Endothelial cell of umbilical vein (primary cell): Measurements from ENCODE around the gene DMRTB1. TPM values are rescaled to one million over a fixed set of nuclear protein-coding genes. Genes with fewer than 3 reads are reported as not detected.

ENCODE experiments used
- BruUV-seq: library from RNA; stranded (reverse); fragments of 400-500 nt; replicated peaks from 2 replicates; lab custom pipeline; 2021; lab: Mats Ljungman, UMichigan
- CTCF ChIA-PET: fragments of 300-600, 350-600 bp; sonication (Branson Sonifier 250); formaldehyde crosslinking; loops from one replicate; lab custom pipeline; 2021; ENCODE audit warnings: antibody characterized with exemption, inconsistent platforms; lab: Charles Lee
- POLR2A ChIA-PET: fragments of 300-600, 350-600 bp; sonication (Branson Sonifier 250); formaldehyde crosslinking; loops from one replicate; lab custom pipeline; 2021; ENCODE audit warnings: antibody characterized with exemption, inconsistent platforms; lab: Charles Lee
- DNase-seq: peaks from one replicate; pipeline ENCODE4 v3.0.0-alpha.2; 2011; ENCODE audit warnings: low read depth, low spot score
- FAIRE-seq: peaks from 2 replicates; lab custom pipeline; 2011; peaks lifted over from hg19 to GRCh38; lab: Jason Lieb, UNC
- H2AFZ ChIP-seq: 2 replicates; pipeline ENCODE4 v1.6.0; 2012; ENCODE audit warnings: low read depth, low read length, control low read depth, inconsistent platforms
- H3K27ac ChIP-seq: 2 replicates; pipeline ENCODE4 v1.5.1; 2011; ENCODE audit warnings: low read depth, mild to moderate bottlenecking, control low read depth, low read length, moderate library complexity; ENCODE audit not compliant: insufficient read depth
- H3K27me3 ChIP-seq, 2 experiments: 2 replicates each; pipeline versions ENCODE4 v1.6.0 to v1.6.1; 2011; ENCODE audit warnings: low read length in 2 of 2, mixed read lengths in 1 of 2; ENCODE audit not compliant: control insufficient read depth in 2 of 2, insufficient read depth in 2 of 2
- H3K36me3 ChIP-seq, 2 experiments: 2 replicates in 1 of 2; 3 replicates in 1 of 2; pipeline ENCODE4 v1.5.1; 2011; ENCODE audit warnings: low read length in 2 of 2, mild to moderate bottlenecking in 1 of 2, moderate library complexity in 1 of 2; ENCODE audit not compliant: control insufficient read depth in 2 of 2, insufficient read depth in 2 of 2; ENCODE audit errors: extremely low read depth in 1 of 2
- H3K4me1 ChIP-seq: 3 replicates; pipeline ENCODE4 v1.5.1; 2011; ENCODE audit warnings: mild to moderate bottlenecking, low read length; ENCODE audit not compliant: control insufficient read depth, insufficient read depth; ENCODE audit errors: extremely low read depth
- H3K4me2 ChIP-seq: 2 replicates; pipeline ENCODE4 v1.6.1; 2011; ENCODE audit warnings: low read length, control low read depth, mixed read lengths; ENCODE audit not compliant: insufficient read depth
- H3K4me3 ChIP-seq, 3 experiments: fragments of 200-600 bp in 1 of 3; sonication (generic), shearing (Covaris generic) in 1 of 3; replicated peaks in 1 of 3; 2 replicates each; pipeline ENCODE4 v1.5.1; 2011 to 2016; ENCODE audit warnings: control low read depth in 3 of 3, low read length in 3 of 3, mild to moderate bottlenecking in 2 of 3, inconsistent platforms in 1 of 3, low read depth in 1 of 3, moderate library complexity in 1 of 3; ENCODE audit not compliant: insufficient read depth in 1 of 3
- H3K79me2 ChIP-seq: 2 replicates; pipeline ENCODE4 v1.6.0; 2012; ENCODE audit warnings: low read length, inconsistent platforms; ENCODE audit not compliant: control insufficient read depth, insufficient read depth
- H3K9ac ChIP-seq: replicated peaks from 2 replicates; pipeline ENCODE3; 2011; ENCODE audit warnings: low read length, control low read depth; ENCODE audit not compliant: insufficient read depth; ENCODE audit errors: extremely low read depth
- H3K9me1 ChIP-seq: replicated peaks from 3 replicates; pipeline ENCODE4 v1.6.0; 2011; ENCODE audit warnings: mild to moderate bottlenecking, low read length; ENCODE audit not compliant: control insufficient read depth, insufficient read depth; ENCODE audit errors: extremely low read depth
- H3K9me3 ChIP-seq: replicated peaks from 2 replicates; pipeline ENCODE4 v1.5.1; 2012; ENCODE audit warnings: low read length, inconsistent platforms; ENCODE audit not compliant: control insufficient read depth, insufficient read depth
- H4K20me1 ChIP-seq: replicated peaks from 2 replicates; pipeline ENCODE3; 2011; ENCODE audit warnings: mild to moderate bottlenecking, low read length; ENCODE audit not compliant: control insufficient read depth, insufficient read depth; ENCODE audit errors: extremely low read depth
- CTCF ChIP-seq, 2 donors: IDR thresholded peaks; 1 replicate in 1 of 2; 2 replicates in 1 of 2; pipeline ENCODE4 v1.5.1; 2011; ENCODE audit warnings: low read length in 2 of 2, mild to moderate bottlenecking in 2 of 2, moderate library complexity in 2 of 2, control low read depth in 1 of 2, inconsistent platforms in 1 of 2, low read depth in 1 of 2; ENCODE audit not compliant: insufficient read depth in 1 of 2; ENCODE audit errors: extremely low read depth in 1 of 2
- EZH2 ChIP-seq: IDR thresholded peaks from 2 replicates; pipeline ENCODE4 v1.6.1; 2012; ENCODE audit warnings: borderline replicate concordance, low read depth, mild to moderate bottlenecking, moderate library complexity, low read length, inconsistent platforms; ENCODE audit not compliant: severe bottlenecking
- FOS ChIP-seq: IDR thresholded peaks from 2 replicates; pipeline ENCODE4 v1.6.1; 2011; ENCODE audit warnings: mild to moderate bottlenecking, low read length, moderate library complexity, borderline replicate concordance; ENCODE audit not compliant: insufficient read depth
- GATA2 ChIP-seq: IDR thresholded peaks from 2 replicates; pipeline ENCODE4 v1.7.0; 2011; ENCODE audit warnings: low read depth, mild to moderate bottlenecking, moderate library complexity, mixed read lengths, low read length; ENCODE audit not compliant: insufficient read length, insufficient read depth
- JUN ChIP-seq: IDR thresholded peaks from 2 replicates; pipeline ENCODE4 v1.6.1; 2011; ENCODE audit warnings: borderline replicate concordance, low read depth; ENCODE audit not compliant: insufficient read length, insufficient read depth
- MAX ChIP-seq: IDR thresholded peaks from 2 replicates; pipeline ENCODE4 v1.6.1; 2011; ENCODE audit not compliant: insufficient read depth, insufficient read length
- MYC ChIP-seq: IDR thresholded peaks from one replicate; pipeline ENCODE4 v1.6.1; 2011; ENCODE audit warnings: mild to moderate bottlenecking, low read depth, low read length
- POLR2A ChIP-seq: IDR thresholded peaks from 2 replicates; pipeline ENCODE4 v1.6.1; 2012; ENCODE audit warnings: low read depth, mild to moderate bottlenecking, control low read depth, low read length
- POLR2AphosphoS5 ChIP-seq: IDR thresholded peaks from 2 replicates; pipeline ENCODE4 v1.6.1; 2012; ENCODE audit warnings: low read depth, mild to moderate bottlenecking, control low read depth, low read length, moderate library complexity; ENCODE audit not compliant: insufficient read depth
- dilution Hi-C: fragments of 300-500 bp; cut with MboI; formaldehyde crosslinking; loops from one replicate; pipeline ENCODE4 v1.15.0; 2019; ENCODE audit warnings: low sequenced_read_pairs; ENCODE audit not compliant: extremely low pct_ligation_motif_present
- intact Hi-C: fragments of 100-400 bp; cut with micrococcal nuclease; formaldehyde crosslinking; loops from one replicate; pipeline ENCODE4 v1.10.0; 2022
- polyA plus RNA-seq, 4 experiments: library from polyadenylated mRNA; depleted of rRNA in 3 of 4; stranded (reverse) in 3 of 4; unstranded in 1 of 4; fragments of >200 nt; gene quantifications; 2 replicates each; pipeline versions ENCODE4 v1.2.1 to v1.2.3, GENCODE V29; 2011 to 2012; ENCODE audit warnings: missing spikeins in 1 of 4
- total RNA-seq: library from RNA; stranded (reverse); gene quantifications from 2 replicates; pipeline ENCODE4 v1.2.3, GENCODE V29; 2021

The DMRTB1 gene
- total and polyA plus RNA-seq, 2 donors (not counting 3 experiments of a cell fraction or from before 2014, with no cell fraction given) = not detected

DNA sequence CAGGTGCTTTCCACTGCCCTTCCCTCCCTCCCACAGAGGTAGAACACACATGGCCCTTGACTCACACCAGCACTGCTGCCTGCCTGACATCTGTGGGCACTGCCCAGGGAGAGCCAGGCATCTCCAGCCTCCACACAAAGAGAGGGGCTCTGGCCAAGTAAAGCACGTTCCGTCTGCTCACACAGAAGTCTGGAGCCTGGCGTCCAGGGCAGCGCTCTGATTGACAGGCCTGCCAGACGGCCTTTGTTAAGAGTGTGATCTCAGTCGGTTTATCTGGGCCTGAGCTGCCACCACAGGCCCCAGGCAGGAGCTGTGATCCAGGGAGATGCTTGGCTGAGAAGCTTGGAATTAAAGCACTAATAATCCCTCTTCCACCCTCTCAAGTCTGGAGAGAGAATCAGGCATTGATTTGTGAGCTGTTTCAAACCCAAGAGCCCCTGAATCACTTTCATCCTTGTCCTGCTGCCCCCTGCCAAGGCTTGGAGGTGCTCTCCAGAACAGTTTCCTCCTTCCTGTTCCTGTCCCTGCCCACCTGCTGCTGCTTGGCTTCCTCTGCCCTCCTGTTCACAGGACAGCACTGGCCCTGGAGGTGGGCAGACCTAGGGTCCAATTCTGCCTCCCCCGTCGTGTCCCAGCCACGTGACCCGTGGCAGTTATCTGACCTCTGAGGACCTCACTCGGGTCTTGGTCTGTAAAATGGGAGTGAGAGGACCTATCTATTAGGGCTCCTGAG, 3.7 kb downstream of the DMRTB1 start:
- BruUV-seq = no TSS peak
- intact Hi-C loops = no loop called here
- dilution Hi-C loops = no loop called here
- Histone ChIP-seq H3K79me2 (no peaks in the 10 kb centered on the region), H2AFZ (no peak overlapping the region), H3K36me3 (no peaks in the 10 kb centered on the region), H3K9me3 (no peaks in the 10 kb centered on the region), H4K20me1 (no peaks in the 10 kb centered on the region), H3K4me1 (no peaks in the 10 kb centered on the region), H3K9ac (no peak overlapping the region), H3K4me3 (no peak overlapping the region), H3K27me3 (no peaks in the 10 kb centered on the region), H3K9me1 (no peaks in the 10 kb centered on the region), H3K27ac (no peak overlapping the region), H3K4me2 (no peak overlapping the region)
- DNase-seq (no peak), FAIRE-seq (no peak)
- TF ChIP-seq MYC = no peak
- no peak for TF ChIP-seq MAX
- no peak for TF ChIP-seq JUN
- TF ChIP-seq FOS = no peak
- TF ChIP-seq POLR2AphosphoS5 = no peak
- TF ChIP-seq EZH2 = no peak
- no peak for TF ChIP-seq CTCF (IDR thresholded peaks at IDR 0.05; ENCODE audit: extremely low read depth in 1 of 2, insufficient read depth in 1 of 2, low read depth in 1 of 2, low read length in 2 of 2)
- TF ChIP-seq POLR2A = no peak
- TF ChIP-seq GATA2 = no peak
- ChIA-PET CTCF (no interaction called here), POLR2A (no interaction called here)
